HEK293 (cell line): ENCODE results near the gene MTMR11.
A peak's percentile ranks its signal among the peaks of the same experiment; 100 is the strongest.

Experiments
- CTCF ChIA-PET: fragments of 350-600 bp; formaldehyde crosslinking; extraction: SDS; loops from one replicate; lab custom pipeline; 2021; ENCODE audit warnings: antibody characterized with exemption; lab: Yijun Ruan, JAX
- POLR2A ChIA-PET: fragments of 300-600 bp; formaldehyde crosslinking; extraction: SDS; loops from one replicate; lab custom pipeline; 2020; ENCODE audit warnings: antibody characterized with exemption, inconsistent platforms; lab: Yijun Ruan, JAX
- H3K27ac ChIP-seq: fragments of 200-500 bp; sonication (Bioruptor generic); 2 replicates; pipeline ENCODE4 v1.5.1; 2014; ENCODE audit warnings: low read depth, low read length, control low read depth, inconsistent platforms; ENCODE audit errors: extremely low read depth
- H3K36me3 ChIP-seq, 2 experiments: fragments of 200-500 bp in 1 of 2; sonication (Bioruptor generic) in 1 of 2; 1 replicate in 1 of 2; 2 replicates in 1 of 2; pipeline ENCODE4 v1.5.1; 2014 to 2017; ENCODE audit warnings: inconsistent platforms in 2 of 2, low read length in 2 of 2; ENCODE audit not compliant: control insufficient read depth in 2 of 2, insufficient read depth in 1 of 2
- H3K4me1 ChIP-seq: fragments of 200-500 bp; sonication (Bioruptor generic); 2 replicates; pipeline ENCODE4 v1.5.1; 2014; ENCODE audit warnings: mild to moderate bottlenecking, low read length, inconsistent platforms; ENCODE audit not compliant: control insufficient read depth, insufficient read depth
- H3K4me3 ChIP-seq: 2 replicates; pipeline ENCODE4 v1.5.1; 2011; ENCODE audit warnings: low read depth, mild to moderate bottlenecking, control low read depth, low read length, moderate library complexity
- H3K9me3 ChIP-seq: fragments of 200-500 bp; sonication (Bioruptor generic); 2 replicates; pipeline ENCODE4 v1.5.1; 2014; ENCODE audit warnings: low read depth, low read length, inconsistent platforms; ENCODE audit not compliant: control insufficient read depth, insufficient read depth
- SCRT1 ChIP-seq: fragments of 450-650 bp; formaldehyde crosslinking; IDR thresholded peaks from 2 replicates; pipeline ENCODE4 v1.5.1; 2016; ENCODE audit warnings: missing biosample characterization, missing genetic modification characterization, borderline replicate concordance
- SCRT2 ChIP-seq: fragments of 450-650 bp; formaldehyde crosslinking; IDR thresholded peaks from 2 replicates; pipeline ENCODE4 v1.5.1; 2016; ENCODE audit warnings: missing biosample characterization, missing genetic modification characterization
- YY2 ChIP-seq: fragments of 450-650 bp; formaldehyde crosslinking; IDR thresholded peaks from 2 replicates; pipeline ENCODE4 v1.5.1; 2016; ENCODE audit warnings: missing biosample characterization, missing genetic modification characterization
- ZBTB17 ChIP-seq: fragments of 450-650 bp; formaldehyde crosslinking; IDR thresholded peaks from 2 replicates; pipeline ENCODE4 v1.5.1; 2016; ENCODE audit warnings: missing biosample characterization, missing genetic modification characterization
- ZFP69B ChIP-seq: fragments of 450-650 bp; formaldehyde crosslinking; IDR thresholded peaks from 2 replicates; pipeline ENCODE4 v1.5.1; 2016; ENCODE audit warnings: missing biosample characterization, missing genetic modification characterization
- ZNF146 ChIP-seq: fragments of 450-650 bp; formaldehyde crosslinking; IDR thresholded peaks from 2 replicates; pipeline ENCODE4 v1.5.1; 2016; ENCODE audit warnings: missing biosample characterization, missing genetic modification characterization
- ZNF175 ChIP-seq: fragments of 450-650 bp; formaldehyde crosslinking; IDR thresholded peaks from 2 replicates; pipeline ENCODE4 v1.5.1; 2016; ENCODE audit warnings: missing biosample characterization, missing genetic modification characterization
- ZNF280D ChIP-seq: fragments of 450-650 bp; formaldehyde crosslinking; IDR thresholded peaks from 2 replicates; pipeline ENCODE4 v1.5.1; 2016; ENCODE audit warnings: missing biosample characterization, missing genetic modification characterization
- ZNF335 ChIP-seq: fragments of 450-650 bp; formaldehyde crosslinking; conservative IDR thresholded peaks from 2 replicates; pipeline ENCODE4 v1.5.1; 2016; ENCODE audit warnings: missing biosample characterization, missing genetic modification characterization
- ZNF354C ChIP-seq: fragments of 450-650 bp; formaldehyde crosslinking; IDR thresholded peaks from 2 replicates; pipeline ENCODE4 v1.5.1; 2016; ENCODE audit warnings: missing biosample characterization, missing genetic modification characterization, low read depth, borderline replicate concordance
- ZNF366 ChIP-seq: fragments of 450-650 bp; formaldehyde crosslinking; conservative IDR thresholded peaks from 2 replicates; pipeline ENCODE4 v1.5.1; 2016; ENCODE audit warnings: missing biosample characterization, missing genetic modification characterization
- ZNF510 ChIP-seq: fragments of 450-650 bp; formaldehyde crosslinking; IDR thresholded peaks from 2 replicates; pipeline ENCODE4 v1.5.1; 2018; ENCODE audit warnings: mild to moderate bottlenecking, missing genetic modification characterization, missing biosample characterization; ENCODE audit not compliant: insufficient replicate concordance
- ZNF548 ChIP-seq: fragments of 450-650 bp; formaldehyde crosslinking; IDR thresholded peaks from 2 replicates; pipeline ENCODE4 v1.5.1; 2016; ENCODE audit warnings: missing biosample characterization, missing genetic modification characterization
- ZNF600 ChIP-seq: fragments of 450-650 bp; formaldehyde crosslinking; IDR thresholded peaks from 2 replicates; pipeline ENCODE4 v1.5.1; 2016; ENCODE audit warnings: missing biosample characterization, missing genetic modification characterization
- ZNF629 ChIP-seq: fragments of 450-650 bp; formaldehyde crosslinking; IDR thresholded peaks from 2 replicates; pipeline ENCODE4 v1.5.1; 2017; ENCODE audit warnings: missing biosample characterization, missing genetic modification characterization
- ZNF639 ChIP-seq: fragments of 450-650 bp; formaldehyde crosslinking; IDR thresholded peaks from 2 replicates; pipeline ENCODE4 v1.5.1; 2016; ENCODE audit warnings: missing biosample characterization, missing genetic modification characterization
- ZNF660 ChIP-seq: fragments of 450-650 bp; IDR thresholded peaks from 2 replicates; pipeline ENCODE4 v1.5.1; 2018; ENCODE audit warnings: missing biosample characterization, mild to moderate bottlenecking, missing genetic modification characterization
- ZNF664 ChIP-seq: fragments of 450-650 bp; formaldehyde crosslinking; IDR thresholded peaks from 2 replicates; pipeline ENCODE4 v1.5.1; 2016; ENCODE audit warnings: missing biosample characterization, missing genetic modification characterization
- ZNF677 ChIP-seq: fragments of 450-650 bp; IDR thresholded peaks from 2 replicates; pipeline ENCODE4 v1.5.0; 2018; ENCODE audit warnings: missing biosample characterization, mild to moderate bottlenecking, missing genetic modification characterization, moderate library complexity
- ZNF843 ChIP-seq: fragments of 450-650 bp; formaldehyde crosslinking; IDR thresholded peaks from 2 replicates; pipeline ENCODE4 v1.5.1; 2016; ENCODE audit warnings: missing biosample characterization, missing genetic modification characterization
- ZSCAN23 ChIP-seq: fragments of 450-650 bp; formaldehyde crosslinking; IDR thresholded peaks from 2 replicates; pipeline ENCODE4 v1.5.1; 2016; ENCODE audit warnings: missing biosample characterization, missing genetic modification characterization
- ZSCAN30 ChIP-seq: fragments of 450-650 bp; IDR thresholded peaks from 2 replicates; pipeline ENCODE4 v1.5.1; 2018; ENCODE audit warnings: missing biosample characterization, mild to moderate bottlenecking, missing genetic modification characterization, moderate library complexity
- TF ChIP-seq, protein P1 (sequence below): sonication (generic); formaldehyde crosslinking; IDR thresholded peaks from 2 replicates; pipeline ENCODE4 v1.8.1; 2022; ENCODE audit warnings: mild to moderate bottlenecking, moderate library complexity, missing genetic modification reagents
- TF ChIP-seq, protein P2 (sequence below): fragments of 450-650 bp; formaldehyde crosslinking; IDR thresholded peaks from 2 replicates; pipeline ENCODE4 v1.5.1; 2016; ENCODE audit warnings: missing biosample characterization, missing genetic modification characterization, borderline replicate concordance

Gene MTMR11

DNA sequence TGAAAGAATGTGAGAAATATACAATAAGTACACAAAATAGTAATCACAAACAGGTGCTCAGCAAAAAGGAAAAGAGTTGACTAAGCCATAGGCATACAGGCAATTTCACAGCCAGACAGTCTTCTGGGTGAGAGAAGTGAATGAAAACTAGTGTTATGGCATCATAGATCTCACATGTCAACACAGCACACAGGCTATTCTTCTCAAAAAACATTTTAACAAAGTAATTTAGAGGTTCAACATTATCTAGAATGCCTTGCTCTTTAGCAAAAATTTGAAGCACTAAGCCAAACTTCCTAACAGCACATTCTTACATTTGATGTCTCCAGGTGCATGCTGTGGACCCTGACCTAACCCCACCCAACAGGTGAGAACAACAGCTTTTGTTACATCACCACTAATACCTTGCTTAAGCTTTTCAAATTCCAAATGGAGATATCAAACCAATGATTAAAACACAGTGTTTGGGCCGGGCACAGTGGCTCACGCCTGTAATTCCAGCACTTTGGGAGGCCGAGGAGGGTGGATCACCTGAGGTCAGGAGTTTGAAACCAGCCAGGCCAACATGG is 43.4 kb upstream of the MTMR11 start:
- ChIA-PET POLR2A (interaction anchor here (0.6 kb wide), 1 partner anchor 10 kb away, joined by 4 read pairs; no protein-coding TSS in a partner anchor), CTCF (interaction anchor here (1.9 kb wide), 1 partner anchor 18 kb away, joined by 6 read pairs; no protein-coding TSS in a partner anchor)
- Histone ChIP-seq H3K4me1 (peaks cover 20% of the 10 kb centered on the region), H3K36me3 (peaks cover 13 to 19% of the 10 kb centered on the region in 2 experiments), H3K27ac (no peak overlapping the region), H3K9me3 (no peaks in the 10 kb centered on the region), H3K4me3 (no peak overlapping the region)
- TF ChIP-seq SCRT2 = peak; percentile 82
- no peak for TF ChIP-seq ZNF510 (tag by site-specific recombination)
- TF ChIP-seq ZSCAN30 = no peak
- no peak for TF ChIP-seq ZBTB17
- no peak for TF ChIP-seq ZNF354C (tag by site-specific recombination)
- TF ChIP-seq, protein P1, sequence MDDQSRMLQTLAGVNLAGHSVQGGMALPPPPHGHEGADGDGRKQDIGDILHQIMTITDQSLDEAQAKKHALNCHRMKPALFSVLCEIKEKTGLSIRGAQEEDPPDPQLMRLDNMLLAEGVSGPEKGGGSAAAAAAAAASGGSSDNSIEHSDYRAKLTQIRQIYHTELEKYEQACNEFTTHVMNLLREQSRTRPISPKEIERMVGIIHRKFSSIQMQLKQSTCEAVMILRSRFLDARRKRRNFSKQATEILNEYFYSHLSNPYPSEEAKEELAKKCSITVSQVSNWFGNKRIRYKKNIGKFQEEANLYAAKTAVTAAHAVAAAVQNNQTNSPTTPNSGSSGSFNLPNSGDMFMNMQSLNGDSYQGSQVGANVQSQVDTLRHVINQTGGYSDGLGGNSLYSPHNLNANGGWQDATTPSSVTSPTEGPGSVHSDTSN = no peak
- no peak for TF ChIP-seq ZNF146 (tag by site-specific recombination)
- TF ChIP-seq ZNF629 (tag by site-specific recombination) = 0 out of 2 replicates have a peak, but pooled peaks have one; percentile 41
- no peak for TF ChIP-seq ZNF843
- TF ChIP-seq ZFP69B (tag by site-specific recombination) = no peak
- no peak for TF ChIP-seq ZSCAN23 (tag by site-specific recombination)
- TF ChIP-seq SCRT1 = 0 out of 2 replicates have a peak, but pooled peaks have one; percentile 13
- TF ChIP-seq ZNF366 (tag by site-specific recombination) = no peak
- no peak for TF ChIP-seq ZNF664 (tag by site-specific recombination)
- TF ChIP-seq ZNF639 (tag by site-specific recombination) = no peak
- TF ChIP-seq YY2 (tag by site-specific recombination) = no peak
- no peak for TF ChIP-seq ZNF660 (tag by site-specific recombination)
- TF ChIP-seq ZNF280D = no peak
- 0 out of 2 replicates have a peak, but pooled peaks have one; percentile 21 for TF ChIP-seq ZNF335 (tag by site-specific recombination)
- TF ChIP-seq ZNF175 = no peak
- no peak for TF ChIP-seq ZNF548 (tag by site-specific recombination)
- peak; percentile 72 for TF ChIP-seq ZNF600
- TF ChIP-seq, protein P2, sequence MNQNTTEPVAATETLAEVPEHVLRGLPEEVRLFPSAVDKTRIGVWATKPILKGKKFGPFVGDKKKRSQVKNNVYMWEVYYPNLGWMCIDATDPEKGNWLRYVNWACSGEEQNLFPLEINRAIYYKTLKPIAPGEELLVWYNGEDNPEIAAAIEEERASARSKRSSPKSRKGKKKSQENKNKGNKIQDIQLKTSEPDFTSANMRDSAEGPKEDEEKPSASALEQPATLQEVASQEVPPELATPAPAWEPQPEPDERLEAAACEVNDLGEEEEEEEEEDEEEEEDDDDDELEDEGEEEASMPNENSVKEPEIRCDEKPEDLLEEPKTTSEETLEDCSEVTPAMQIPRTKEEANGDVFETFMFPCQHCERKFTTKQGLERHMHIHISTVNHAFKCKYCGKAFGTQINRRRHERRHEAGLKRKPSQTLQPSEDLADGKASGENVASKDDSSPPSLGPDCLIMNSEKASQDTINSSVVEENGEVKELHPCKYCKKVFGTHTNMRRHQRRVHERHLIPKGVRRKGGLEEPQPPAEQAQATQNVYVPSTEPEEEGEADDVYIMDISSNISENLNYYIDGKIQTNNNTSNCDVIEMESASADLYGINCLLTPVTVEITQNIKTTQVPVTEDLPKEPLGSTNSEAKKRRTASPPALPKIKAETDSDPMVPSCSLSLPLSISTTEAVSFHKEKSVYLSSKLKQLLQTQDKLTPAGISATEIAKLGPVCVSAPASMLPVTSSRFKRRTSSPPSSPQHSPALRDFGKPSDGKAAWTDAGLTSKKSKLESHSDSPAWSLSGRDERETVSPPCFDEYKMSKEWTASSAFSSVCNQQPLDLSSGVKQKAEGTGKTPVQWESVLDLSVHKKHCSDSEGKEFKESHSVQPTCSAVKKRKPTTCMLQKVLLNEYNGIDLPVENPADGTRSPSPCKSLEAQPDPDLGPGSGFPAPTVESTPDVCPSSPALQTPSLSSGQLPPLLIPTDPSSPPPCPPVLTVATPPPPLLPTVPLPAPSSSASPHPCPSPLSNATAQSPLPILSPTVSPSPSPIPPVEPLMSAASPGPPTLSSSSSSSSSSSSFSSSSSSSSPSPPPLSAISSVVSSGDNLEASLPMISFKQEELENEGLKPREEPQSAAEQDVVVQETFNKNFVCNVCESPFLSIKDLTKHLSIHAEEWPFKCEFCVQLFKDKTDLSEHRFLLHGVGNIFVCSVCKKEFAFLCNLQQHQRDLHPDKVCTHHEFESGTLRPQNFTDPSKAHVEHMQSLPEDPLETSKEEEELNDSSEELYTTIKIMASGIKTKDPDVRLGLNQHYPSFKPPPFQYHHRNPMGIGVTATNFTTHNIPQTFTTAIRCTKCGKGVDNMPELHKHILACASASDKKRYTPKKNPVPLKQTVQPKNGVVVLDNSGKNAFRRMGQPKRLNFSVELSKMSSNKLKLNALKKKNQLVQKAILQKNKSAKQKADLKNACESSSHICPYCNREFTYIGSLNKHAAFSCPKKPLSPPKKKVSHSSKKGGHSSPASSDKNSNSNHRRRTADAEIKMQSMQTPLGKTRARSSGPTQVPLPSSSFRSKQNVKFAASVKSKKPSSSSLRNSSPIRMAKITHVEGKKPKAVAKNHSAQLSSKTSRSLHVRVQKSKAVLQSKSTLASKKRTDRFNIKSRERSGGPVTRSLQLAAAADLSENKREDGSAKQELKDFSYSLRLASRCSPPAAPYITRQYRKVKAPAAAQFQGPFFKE (tag by site-specific recombination) = no peak
- no peak for TF ChIP-seq ZNF677
